Smooth muscle cell (in vitro differentiated cells): ENCODE data around the gene LEFTY1. TPM values are rescaled to one million over a fixed set of nuclear protein-coding genes. Genes with fewer than 3 reads are reported as not detected.

Source experiments
- DNase-seq: peaks from one replicate; lab custom pipeline; 2025; ENCODE audit not compliant: unreplicated experiment; lab: John Stamatoyannopoulos, UW
- H2AFZ ChIP-seq: fragments of 200-600 bp; sonication (generic); 2 replicates; pipeline ENCODE4 v1.6.0; 2016; ENCODE audit warnings: antibody characterized with exemption, low read depth, mild to moderate bottlenecking
- H3F3A ChIP-seq: fragments of 200-600 bp; sonication (generic); 2 replicates; pipeline ENCODE4 v1.6.0; 2017; ENCODE audit warnings: antibody characterized with exemption, low read depth
- H3K27ac ChIP-seq: fragments of 200-600 bp; sonication (generic); 2 replicates; pipeline ENCODE4 v1.5.1; 2016; ENCODE audit warnings: low read depth, mild to moderate bottlenecking
- H3K27me3 ChIP-seq: fragments of 200-600 bp; sonication (generic); 2 replicates; pipeline ENCODE4 v1.6.1; 2016; ENCODE audit warnings: low read depth, mild to moderate bottlenecking
- H3K36me3 ChIP-seq: fragments of 200-600 bp; sonication (generic); 2 replicates; pipeline ENCODE4 v1.5.1; 2016; ENCODE audit warnings: low read depth
- H3K4me1 ChIP-seq: fragments of 200-600 bp; sonication (generic); 2 replicates; pipeline ENCODE4 v1.5.1; 2016; ENCODE audit warnings: low read depth
- H3K4me2 ChIP-seq: fragments of 200-600 bp; sonication (generic); 2 replicates; pipeline ENCODE4 v1.6.0; 2016; ENCODE audit warnings: mild to moderate bottlenecking
- H3K4me3 ChIP-seq: fragments of 200-600 bp; sonication (generic); 2 replicates; pipeline ENCODE4 v1.5.1; 2016; ENCODE audit warnings: mild to moderate bottlenecking
- H3K79me2 ChIP-seq: fragments of 200-600 bp; sonication (generic); 2 replicates; pipeline ENCODE4 v1.6.0; 2016; ENCODE audit warnings: low read depth, mild to moderate bottlenecking
- H3K9ac ChIP-seq: fragments of 200-600 bp; sonication (generic); 2 replicates; pipeline ENCODE4 v1.6.0; 2016; ENCODE audit warnings: low read depth
- H3K9me3 ChIP-seq: fragments of 200-600 bp; sonication (generic); replicated peaks from 2 replicates; pipeline ENCODE4 v1.5.1; 2016; ENCODE audit warnings: low read depth
- H4K20me1 ChIP-seq: fragments of 200-600 bp; sonication (generic); 2 replicates; pipeline ENCODE4 v1.6.0; 2016; ENCODE audit warnings: low read depth
- CTCF ChIP-seq: fragments of 200-600 bp; sonication (generic); IDR thresholded peaks from 2 replicates; pipeline ENCODE4 v1.5.1; 2017; ENCODE audit warnings: borderline replicate concordance, mild to moderate bottlenecking, antibody characterized with exemption; ENCODE audit not compliant: insufficient read depth, poor library complexity, severe bottlenecking
- WGBS: methylation state at CpG from one replicate; pipeline ENCODE4 v1.1.7; 2016; ENCODE audit warnings: low lambda C conversion rate; 5-methylcytosine and 5-hydroxymethylcytosine counted together
- polyA plus RNA-seq: library from polyadenylated mRNA; unstranded; fragments of >200 nt; fragmentation: Nextera tagmentation; extraction: Ambion mirVana; gene quantifications from 2 replicates; pipeline ENCODE4 v1.2.1, GENCODE V29; 2016
- total RNA-seq: library from RNA; depleted of rRNA; stranded (reverse); fragments of >200 nt; gene quantifications from 2 replicates; pipeline ENCODE4 v1.2.3, GENCODE V29; 2014

LEFTY1 gene
- total and polyA plus RNA-seq, 2 experiments from 2014 or later = not detected

GRCh38 chr1:225928186-225929175 lies 39.5 kb upstream of the LEFTY1 start:
- H4K20me1 ChIP-seq = no peaks in the 10 kb centered on the region
- H3K9ac ChIP-seq = no peak overlapping the region
- no peak for DNase-seq
- H3K4me2 ChIP-seq = no peak overlapping the region
- no peak for TF ChIP-seq CTCF
- H3K4me1 ChIP-seq = peaks cover 4% of the 10 kb centered on the region
- H3K79me2 ChIP-seq = peaks cover under 1% of the 10 kb centered on the region
- no peaks in the 10 kb centered on the region for H3K27me3 ChIP-seq
- 93% methylated on average over 14 of the region's 14 CpGs for WGBS
- H3K4me3 ChIP-seq = no peak overlapping the region
- no peaks in the 10 kb centered on the region for H3K36me3 ChIP-seq
- peak overlapping the region; percentile 78 for H2AFZ ChIP-seq
- no peaks in the 10 kb centered on the region for H3F3A ChIP-seq
- no peak overlapping the region for H3K27ac ChIP-seq
- H3K9me3 ChIP-seq = no peaks in the 10 kb centered on the region

GRCh38 chr1:225926551-225927113 lies 37.7 kb upstream of the LEFTY1 start:
- WGBS = 92% methylated on average over 3 of the region's 3 CpGs
- Histone ChIP-seq H3K4me1 (peaks cover 9% of the 10 kb centered on the region), H3K9me3 (no peaks in the 10 kb centered on the region), H3K79me2 (peaks cover 9% of the 10 kb centered on the region), H3K27me3 (no peaks in the 10 kb centered on the region), H3K36me3 (no peaks in the 10 kb centered on the region), H3F3A (no peaks in the 10 kb centered on the region), H3K27ac (no peak overlapping the region), H3K4me2 (no peak overlapping the region), H3K4me3 (no peak overlapping the region), H3K9ac (no peak overlapping the region), H2AFZ (no peak overlapping the region), H4K20me1 (no peaks in the 10 kb centered on the region)
- DNase-seq = no peak
- no peak for TF ChIP-seq CTCF

- Histone ChIP-seq H3K36me3 (no peaks in the 10 kb centered on the region), H3K4me3 (peak within 1 kb of the TSS; percentile 83), H3K4me2 (peak within 1 kb of the TSS; percentile 95), H2AFZ (peak within 1 kb of the TSS; percentile 88), H3K9ac (peak within 1 kb of the TSS; percentile 78), H4K20me1 (no peaks in the 10 kb centered on the region), H3K9me3 (no peaks in the 10 kb centered on the region), H3K27ac (peak within 1 kb of the TSS; percentile 73), H3K27me3 (no peaks in the 10 kb centered on the region), H3K4me1 (peaks cover 6% of the 10 kb centered on the region), H3K79me2 (peaks cover 9% of the 10 kb centered on the region), H3F3A (no peaks in the 10 kb centered on the region)
- no peak for TF ChIP-seq CTCF
- WGBS = under 1% methylated on average over 73 of the region's 80 CpGs
- DNase-seq = peak; percentile 84
Measured at GRCh38 chr1:225923692-225924555, 35.0 kb upstream of the LEFTY1 start, which contains the start of gene PYCR2. Gene PYCR2, minus strand, starts transcription at chr1:225924250. Its CDS starts 140 bp downstream, at chr1:225924110.
